GM18508 (cell line): ENCODE results near the gene HLA-DRA.

Experiments used
- ATAC-seq: cut with Tn5 transposase; IDR thresholded peaks from one replicate; pipeline ENCODE4 v1.9.1; 2021; ENCODE audit warnings: moderate number of reproducible peaks; ENCODE audit not compliant: insufficient read depth, unreplicated experiment

Gene HLA-DRA

DNA sequence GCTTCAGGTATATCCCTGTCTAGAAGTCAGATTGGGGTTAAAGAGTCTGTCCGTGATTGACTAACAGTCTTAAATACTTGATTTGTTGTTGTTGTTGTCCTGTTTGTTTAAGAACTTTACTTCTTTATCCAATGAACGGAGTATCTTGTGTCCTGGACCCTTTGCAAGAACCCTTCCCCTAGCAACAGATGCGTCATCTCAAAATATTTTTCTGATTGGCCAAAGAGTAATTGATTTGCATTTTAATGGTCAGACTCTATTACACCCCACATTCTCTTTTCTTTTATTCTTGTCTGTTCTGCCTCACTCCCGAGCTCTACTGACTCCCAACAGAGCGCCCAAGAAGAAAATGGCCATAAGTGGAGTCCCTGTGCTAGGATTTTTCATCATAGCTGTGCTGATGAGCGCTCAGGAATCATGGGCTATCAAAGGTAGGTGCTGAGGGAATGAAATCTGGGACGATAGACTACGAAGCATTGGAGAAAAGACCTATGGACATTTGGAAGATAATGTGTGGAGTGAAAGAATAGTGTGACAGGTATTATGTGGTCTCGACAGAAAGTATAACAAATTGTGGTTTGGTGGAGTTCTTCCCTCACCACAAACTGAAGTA lies at the start of gene HLA-DRA:
TSS of gene HLA-DRA (plus strand) at position 286 of the 613 bp plus-strand sequence. CDS start at position 350, 64 bp downstream.
- ATAC-seq, result no peak

DNA sequence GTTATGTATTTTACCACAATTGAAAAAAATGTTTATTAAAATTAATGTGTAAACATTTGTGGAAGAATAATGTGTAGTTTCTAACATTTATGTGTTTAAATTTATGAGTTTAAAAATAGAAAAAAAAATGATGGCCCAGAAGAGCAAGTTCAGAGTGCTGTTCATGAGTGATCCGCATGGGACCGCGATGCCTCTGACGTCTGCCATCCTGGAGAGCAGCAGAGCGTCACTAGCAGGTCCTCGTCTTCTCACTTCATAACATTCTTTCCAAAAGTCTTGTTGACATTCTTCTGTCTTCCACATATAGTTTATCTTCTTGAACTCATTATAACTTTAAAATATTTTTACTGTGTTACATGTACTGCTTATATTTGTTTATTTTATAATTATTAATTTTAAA lies 48.2 kb upstream of the HLA-DRA start:
- no peak for ATAC-seq

- ATAC-seq, result no peak
These were observed 45.8 kb upstream of the HLA-DRA start for GRCh38 chr6:32393665-32394420.

DNA sequence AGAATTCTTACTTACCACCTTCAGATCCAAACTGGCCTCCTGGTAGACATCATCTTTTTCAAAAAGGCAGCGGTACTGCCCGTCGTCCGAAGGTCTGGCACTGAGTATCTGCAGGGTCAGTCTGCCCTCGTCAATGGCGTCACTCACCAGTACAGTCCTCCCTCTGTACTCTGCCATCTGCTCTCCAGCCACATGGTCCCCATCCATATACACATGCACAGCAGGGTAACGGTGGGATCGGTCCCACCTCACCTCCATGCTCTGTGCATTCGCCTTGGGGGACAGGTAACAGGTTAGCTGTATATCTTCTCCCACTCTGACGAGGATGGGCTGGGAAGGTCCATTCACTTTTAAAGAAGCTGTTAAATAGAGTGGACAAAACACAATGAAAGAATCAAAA lies 43.7 kb upstream of the HLA-DRA start:
- ATAC-seq, result no peak

DNA sequence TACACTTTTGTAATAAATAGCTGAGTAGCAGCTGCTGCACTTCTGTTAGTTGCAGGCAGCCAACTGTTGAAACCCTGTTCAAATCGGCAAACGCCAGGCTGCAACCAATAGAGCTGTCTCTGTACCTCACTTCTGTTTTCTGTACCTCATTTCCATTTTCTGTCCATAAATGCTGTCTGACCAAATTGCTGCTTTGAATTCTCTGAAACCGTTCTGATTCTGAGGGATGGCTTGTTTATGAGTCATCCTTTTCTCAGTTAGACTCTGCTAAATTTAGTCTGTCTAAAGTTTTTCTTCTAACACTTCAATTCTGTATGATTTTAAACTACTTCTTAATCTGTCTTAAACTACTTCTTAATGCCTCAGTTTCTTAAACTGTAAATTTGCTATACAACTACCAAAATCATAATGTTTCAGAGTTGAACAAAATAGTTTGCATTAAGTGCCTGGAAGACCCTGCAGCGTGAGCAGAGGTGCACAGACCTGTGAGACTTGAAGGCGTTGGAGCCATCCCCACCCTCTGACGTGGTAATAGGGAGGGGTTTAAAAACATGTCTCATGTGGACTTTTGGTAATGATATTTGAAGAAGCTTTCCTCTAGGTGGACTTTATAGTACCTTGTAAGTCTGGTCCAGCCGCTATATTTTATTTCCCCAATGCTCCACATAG lies 42.3 kb upstream of the HLA-DRA start:
- ATAC-seq, result no peak

DNA sequence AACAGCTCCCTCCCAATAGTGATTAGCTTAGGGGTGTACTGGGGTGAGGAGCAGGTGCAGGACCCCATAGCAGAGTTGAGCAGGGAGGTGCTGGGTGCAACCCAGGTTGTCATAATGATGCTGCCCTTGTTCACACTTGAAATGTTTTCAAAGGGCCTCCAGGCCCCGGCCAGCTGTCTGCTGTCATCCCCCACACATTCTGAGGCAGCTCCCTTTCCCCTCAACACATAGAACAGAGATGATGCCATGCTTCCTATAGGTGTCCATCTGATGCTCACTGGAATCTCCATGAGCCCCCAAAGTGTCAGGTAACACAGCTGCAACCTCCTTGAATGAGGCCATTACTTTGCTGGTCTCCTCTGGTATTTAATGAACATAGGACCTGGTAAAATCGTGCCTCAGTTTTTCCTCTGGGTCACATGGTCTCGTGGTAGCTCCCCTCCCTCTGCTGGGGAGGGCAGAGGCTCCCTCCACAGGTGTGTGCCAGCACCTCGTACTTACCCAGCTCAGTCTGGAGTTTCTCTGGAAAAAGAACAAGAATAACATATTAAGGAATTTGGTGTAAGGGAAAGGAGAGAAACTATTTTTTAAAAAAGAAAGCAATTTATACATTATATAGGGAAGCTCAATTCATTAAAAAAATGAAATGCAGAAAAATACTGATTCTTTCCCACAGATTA lies 38.3 kb upstream of the HLA-DRA start:
- ATAC-seq, result no peak

- ATAC-seq, result no peak
These were observed 36.9 kb upstream of the HLA-DRA start for GRCh38 chr6:32402812-32403211.

- ATAC-seq, result no peak
These were observed 34.0 kb upstream of the HLA-DRA start for GRCh38 chr6:32405656-32406055.

- no peak for ATAC-seq
These were observed 33.5 kb upstream of the HLA-DRA start for GRCh38 chr6:32406197-32406596.

DNA sequence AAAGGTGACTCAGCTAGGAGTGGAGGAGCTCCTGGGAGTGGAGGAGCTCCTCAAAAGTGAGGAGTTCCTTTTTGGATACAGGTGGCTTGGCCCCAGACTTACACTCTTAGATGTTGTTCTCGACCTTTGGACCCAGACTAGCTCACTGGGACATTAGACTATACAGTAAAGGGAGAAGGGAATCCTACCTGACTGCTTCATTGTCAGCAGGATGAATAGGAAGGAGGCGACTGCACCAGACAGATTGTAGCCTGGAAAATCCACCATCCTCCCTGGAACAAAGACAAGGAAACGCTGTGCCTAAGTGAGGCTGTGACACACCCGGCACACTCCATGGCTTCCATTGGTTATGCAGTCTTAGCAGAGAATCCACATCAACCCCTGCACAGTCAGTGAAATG lies 32.8 kb upstream of the HLA-DRA start, which contains the start of gene BTNL2:
TSS of gene BTNL2 (minus strand) at position 325 of the 400 bp plus-strand sequence. CDS start at position 267, 58 bp downstream.
- no peak for ATAC-seq

DNA sequence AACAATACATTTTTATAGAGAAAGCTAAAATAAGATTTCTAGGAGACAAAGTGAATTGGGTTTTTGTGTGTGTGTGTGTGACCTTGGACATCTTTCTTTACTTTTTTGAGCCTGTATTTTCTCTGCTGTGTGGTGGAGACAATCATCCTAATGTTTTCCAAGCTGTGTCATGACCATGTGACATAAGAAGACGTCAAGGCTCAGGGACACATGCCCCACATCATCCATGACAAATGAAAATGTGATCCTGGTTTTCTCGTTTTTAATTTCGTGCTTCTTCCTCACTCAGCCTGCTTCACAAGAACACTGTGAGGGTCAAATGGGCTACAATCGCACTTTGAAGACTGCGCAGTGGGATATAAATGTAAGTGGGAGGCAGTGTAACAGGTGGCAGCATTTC lies 28.8 kb upstream of the HLA-DRA start:
- ATAC-seq, result no peak

DNA sequence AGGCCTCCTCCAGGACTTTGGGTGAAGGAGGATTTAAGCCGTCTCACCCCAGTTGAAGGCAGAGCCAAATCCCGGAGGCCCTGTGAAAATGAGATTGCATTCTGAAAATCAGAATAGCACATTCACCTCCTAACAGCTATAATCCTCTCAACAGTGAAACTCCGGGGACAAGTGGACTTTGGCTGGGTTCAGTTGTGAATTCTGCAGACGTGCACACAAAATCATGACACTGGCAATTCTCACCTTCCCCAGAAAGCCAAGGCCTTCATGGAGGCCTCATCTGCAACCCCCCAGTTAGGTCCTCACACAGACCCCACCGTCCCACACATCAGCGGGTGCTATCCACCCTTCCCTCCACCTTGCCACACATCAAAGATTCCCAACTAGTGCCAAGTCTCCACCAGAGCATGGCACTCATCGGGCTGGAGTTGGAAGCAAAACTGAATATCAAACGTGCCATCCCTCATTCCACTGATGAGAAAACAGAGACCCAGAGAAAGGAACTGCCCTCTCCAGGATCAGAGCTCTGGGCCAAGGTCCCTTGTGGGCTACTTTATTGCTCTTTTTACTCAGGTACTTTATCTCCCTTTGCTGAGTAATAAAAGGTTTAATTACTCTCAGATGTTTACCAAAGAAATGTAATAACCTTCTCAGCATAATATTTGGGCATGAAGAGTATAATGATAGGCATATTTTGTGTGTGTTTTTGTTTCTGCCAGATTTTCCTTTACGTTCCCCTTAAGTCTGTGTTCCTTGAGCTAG lies 27.9 kb upstream of the HLA-DRA start:
- ATAC-seq, result no peak

- no peak for ATAC-seq
These were observed 26.1 kb upstream of the HLA-DRA start for GRCh38 chr6:32413427-32414047.

DNA sequence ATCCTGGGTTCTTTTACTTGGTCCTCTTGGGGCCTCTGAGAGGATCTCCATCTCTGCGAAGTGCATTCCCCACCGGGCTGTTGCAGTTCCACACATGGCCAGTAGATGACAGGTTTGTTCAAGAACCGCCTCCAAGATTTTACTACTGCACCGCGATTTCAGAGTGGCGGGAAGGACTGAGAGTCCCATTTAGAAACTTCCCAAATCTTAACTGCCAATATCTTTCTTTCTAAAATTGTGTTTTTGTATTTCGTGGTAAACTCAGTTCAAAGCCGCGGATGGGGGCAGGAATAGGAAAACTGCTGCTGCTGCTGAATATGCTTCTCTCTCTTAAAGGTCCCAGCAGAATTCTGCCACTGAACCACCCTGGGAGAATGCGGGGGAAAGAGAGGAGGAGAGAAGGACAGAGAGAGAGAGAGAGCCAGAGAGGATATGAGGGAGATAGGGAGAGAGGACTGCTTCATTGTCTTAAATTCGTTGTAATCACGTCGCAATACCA lies 24.1 kb upstream of the HLA-DRA start:
- no peak for ATAC-seq

DNA sequence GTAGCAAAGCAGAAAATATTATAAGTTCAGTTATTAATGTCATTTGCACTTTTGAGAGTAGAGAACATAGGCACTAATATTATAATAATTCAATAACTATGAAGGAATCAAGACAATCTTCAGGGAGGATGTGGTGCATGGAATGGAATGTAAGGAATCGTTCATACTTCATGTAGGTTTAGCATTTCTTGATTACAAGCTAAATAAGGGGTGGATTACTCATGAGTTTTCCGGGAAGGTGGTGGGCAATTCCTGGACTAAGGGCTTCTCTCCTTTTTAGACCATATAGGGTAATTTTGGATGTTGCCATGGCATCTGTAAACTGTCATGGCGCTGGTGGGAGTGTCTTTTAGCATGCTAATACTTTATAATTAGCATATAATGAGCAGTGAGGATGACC lies 23.7 kb upstream of the HLA-DRA start:
- ATAC-seq, result no peak

GRCh38 chr6:32424589-32425300 lies 14.9 kb upstream of the HLA-DRA start:
- ATAC-seq, result no peak

GRCh38 chr6:32426338-32426737 lies 13.3 kb upstream of the HLA-DRA start:
- ATAC-seq, result no peak

DNA sequence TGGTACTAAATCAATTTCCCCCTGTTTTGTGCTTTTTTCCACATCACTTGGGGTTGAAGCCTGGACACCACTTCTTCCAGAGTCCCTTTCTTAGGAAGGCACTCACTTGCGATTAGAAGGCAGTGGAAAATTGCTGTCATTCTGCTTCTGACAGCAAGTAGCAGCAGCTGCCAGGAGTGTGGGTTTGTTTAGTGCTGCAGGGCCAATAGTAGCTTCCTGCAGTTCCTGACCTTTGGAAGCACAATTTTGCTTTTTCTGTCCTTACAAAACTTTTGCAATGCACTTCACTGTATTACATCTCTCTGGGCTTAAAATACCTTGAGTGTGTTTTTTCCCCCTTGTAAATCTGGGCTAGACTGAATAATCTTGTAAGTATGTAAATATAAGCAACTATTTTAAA lies 12.5 kb upstream of the HLA-DRA start:
- ATAC-seq, result no peak

DNA sequence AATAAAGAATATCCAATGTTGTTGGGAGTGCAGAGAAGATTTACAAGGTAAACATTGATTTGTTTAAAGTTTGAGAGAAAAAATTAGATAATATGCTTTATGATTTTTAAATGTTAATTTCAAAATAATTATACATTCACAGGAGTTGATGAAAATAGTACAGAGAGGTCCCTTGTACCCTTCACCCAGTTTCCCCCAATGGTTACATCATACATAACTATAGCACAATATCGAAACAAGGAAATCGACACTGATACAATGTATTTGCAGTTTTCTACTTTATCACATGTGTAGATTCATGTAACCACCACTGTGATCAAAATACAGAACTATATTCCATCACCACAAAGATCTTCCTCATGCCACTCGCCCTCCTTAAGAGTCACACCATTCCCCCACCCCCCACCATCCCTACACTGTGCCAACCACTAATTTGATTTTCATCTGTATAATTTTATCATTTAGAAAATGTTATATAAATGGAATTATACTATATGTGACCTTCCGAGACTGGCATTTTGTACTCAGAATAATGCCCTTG lies 11.7 kb upstream of the HLA-DRA start:
- ATAC-seq, result no peak
